Measurements from ENCODE around the gene PPP6R1.

Gene PPP6R1

GRCh38 chr19:55257461-55258420, 1.1 kb downstream of the PPP6R1 start:
- DNase-seq = no peak

GRCh38 chr19:55256562-55257460, 2.0 kb downstream of the PPP6R1 start:
- no peak for DNase-seq

GRCh38 chr19:55255618-55256423, 3.0 kb downstream of the PPP6R1 start:
- DNase-seq = no peak

GRCh38 chr19:55254625-55254977, 4.2 kb downstream of the PPP6R1 start:
- no peak for DNase-seq

- no peak for DNase-seq
These were observed 4.8 kb downstream of the PPP6R1 start for GRCh38 chr19:55253842-55254624.

- DNase-seq = no peak
These were observed 5.8 kb downstream of the PPP6R1 start for GRCh38 chr19:55252760-55253663.

- no peak for DNase-seq
These were observed 7.3 kb downstream of the PPP6R1 start for GRCh38 chr19:55251341-55252081.

GRCh38 chr19:55250262-55251036, 8.4 kb downstream of the PPP6R1 start:
- no peak for DNase-seq

GRCh38 chr19:55249841-55250240, 9.0 kb downstream of the PPP6R1 start:
- DNase-seq = no peak

- no peak for DNase-seq
These were observed 10.1 kb downstream of the PPP6R1 start for GRCh38 chr19:55248704-55249103.

GRCh38 chr19:55248166-55248675, 10.6 kb downstream of the PPP6R1 start:
- no peak for DNase-seq

- DNase-seq = no peak
These were observed 11.2 kb downstream of the PPP6R1 start for GRCh38 chr19:55247621-55248099.

GRCh38 chr19:55246462-55247451, 12.1 kb downstream of the PPP6R1 start:
- DNase-seq = no peak

- no peak for DNase-seq
These were observed 13.4 kb downstream of the PPP6R1 start for GRCh38 chr19:55245236-55245904.

GRCh38 chr19:55244004-55244680, 14.7 kb downstream of the PPP6R1 start:
- DNase-seq = no peak

GRCh38 chr19:55242517-55242916, 16.3 kb downstream of the PPP6R1 start:
- DNase-seq = no peak
